GM12872 (cell line): Measurements from ENCODE around the gene LHFPL2.

Source experiments
- TF ChIP-seq, protein P1 (sequence below): IDR thresholded peaks from 3 replicates; pipeline ENCODE4 v1.5.1; 2011; ENCODE audit warnings: low read depth, mild to moderate bottlenecking, low read length, moderate library complexity; ENCODE audit not compliant: insufficient read depth

Gene LHFPL2

DNA sequence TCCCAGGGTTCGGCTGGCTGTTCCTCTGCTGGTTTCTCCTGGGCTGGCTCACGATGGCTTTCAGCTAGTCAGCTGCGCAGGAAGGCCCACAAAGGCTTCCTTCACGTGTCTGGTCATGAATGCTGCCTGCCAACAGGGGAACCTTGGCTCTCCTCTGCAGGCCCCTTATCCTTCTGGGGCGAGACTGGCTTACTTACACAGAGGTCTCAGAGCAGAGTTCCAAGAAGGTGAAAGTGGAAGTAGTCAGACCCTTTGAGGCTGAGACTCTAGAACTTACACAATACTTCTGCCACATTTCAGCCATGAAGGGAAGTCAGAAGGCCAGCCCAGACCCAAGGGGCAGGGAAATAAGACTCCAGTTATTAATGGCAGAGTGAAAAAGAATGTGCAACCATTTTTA is 99.5 kb downstream of the LHFPL2 start:
- TF ChIP-seq, protein P1, sequence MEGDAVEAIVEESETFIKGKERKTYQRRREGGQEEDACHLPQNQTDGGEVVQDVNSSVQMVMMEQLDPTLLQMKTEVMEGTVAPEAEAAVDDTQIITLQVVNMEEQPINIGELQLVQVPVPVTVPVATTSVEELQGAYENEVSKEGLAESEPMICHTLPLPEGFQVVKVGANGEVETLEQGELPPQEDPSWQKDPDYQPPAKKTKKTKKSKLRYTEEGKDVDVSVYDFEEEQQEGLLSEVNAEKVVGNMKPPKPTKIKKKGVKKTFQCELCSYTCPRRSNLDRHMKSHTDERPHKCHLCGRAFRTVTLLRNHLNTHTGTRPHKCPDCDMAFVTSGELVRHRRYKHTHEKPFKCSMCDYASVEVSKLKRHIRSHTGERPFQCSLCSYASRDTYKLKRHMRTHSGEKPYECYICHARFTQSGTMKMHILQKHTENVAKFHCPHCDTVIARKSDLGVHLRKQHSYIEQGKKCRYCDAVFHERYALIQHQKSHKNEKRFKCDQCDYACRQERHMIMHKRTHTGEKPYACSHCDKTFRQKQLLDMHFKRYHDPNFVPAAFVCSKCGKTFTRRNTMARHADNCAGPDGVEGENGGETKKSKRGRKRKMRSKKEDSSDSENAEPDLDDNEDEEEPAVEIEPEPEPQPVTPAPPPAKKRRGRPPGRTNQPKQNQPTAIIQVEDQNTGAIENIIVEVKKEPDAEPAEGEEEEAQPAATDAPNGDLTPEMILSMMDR: no peak

- TF ChIP-seq, protein P1: no peak
Observed at GRCh38 chr5:78547731-78548615, 100.6 kb downstream of the LHFPL2 start.

GRCh38 chr5:78547183-78547582 is 101.4 kb downstream of the LHFPL2 start:
- TF ChIP-seq, protein P1: no peak

- TF ChIP-seq, protein P1: no peak
Observed at GRCh38 chr5:78546276-78546996, 102.1 kb downstream of the LHFPL2 start.

GRCh38 chr5:78545406-78545805 is 103.2 kb downstream of the LHFPL2 start:
- TF ChIP-seq, protein P1: no peak

- TF ChIP-seq, protein P1: no peak
Observed at GRCh38 chr5:78544561-78545201, 103.9 kb downstream of the LHFPL2 start.

GRCh38 chr5:78543916-78544315 is 104.7 kb downstream of the LHFPL2 start:
- TF ChIP-seq, protein P1: no peak
